ENCODE data around the gene ZBTB49. TPM values are rescaled to one million over a fixed set of nuclear protein-coding genes. Genes with fewer than 3 reads are reported as not detected.
"Not testable (repeated sequence)": the region's sequence is repeated elsewhere in the genome, so short reads cannot be mapped to it uniquely, and the experiment has no call there.

ZBTB49 gene
- total RNA-seq (2014; rRNA removed; shearing (Covaris generic)): 1.3 and 2.8 TPM in 2 replicates
- polyA plus RNA-seq (2014; cell fraction: nucleus; rRNA removed): 2.0 and 3.2 TPM in 2 replicates

- peak; percentile 69 for DNase-seq (ENCODE audit: extremely low read depth, low read depth)
Observed at GRCh38 chr4:4289941-4290850, at the start of gene ZBTB49, which contains the start of gene LYAR. TSS of gene ZBTB49 (plus strand) at chr4:4290251. CDS start at chr4:4299946, 9,695 bp downstream. TSS of gene LYAR (minus strand) at chr4:4290154. CDS start at chr4:4283742, 6,412 bp downstream.

- no peak for DNase-seq (ENCODE audit: extremely low read depth, low read depth)
Observed at GRCh38 chr4:4245172-4245571, 44.9 kb upstream of the ZBTB49 start.

GRCh38 chr4:4247696-4248028 is 42.4 kb upstream of the ZBTB49 start:
- no peak for DNase-seq (ENCODE audit: extremely low read depth, low read depth)

- peak; percentile 75 for DNase-seq (ENCODE audit: extremely low read depth, low read depth)
Observed at GRCh38 chr4:4248029-4248884, 41.8 kb upstream of the ZBTB49 start, which contains the start of gene TMEM128. TSS of gene TMEM128 (minus strand) at chr4:4248223. CDS start at chr4:4248202, 21 bp downstream.

- no peak for DNase-seq (ENCODE audit: extremely low read depth, low read depth)
Observed at GRCh38 chr4:4248885-4249203, 41.2 kb upstream of the ZBTB49 start.

- not testable (repeated sequence) for DNase-seq (ENCODE audit: extremely low read depth, low read depth)
Observed at GRCh38 chr4:4249342-4249741, 40.7 kb upstream of the ZBTB49 start.

GRCh38 chr4:4249866-4250265 is 40.2 kb upstream of the ZBTB49 start:
- DNase-seq (ENCODE audit: extremely low read depth, low read depth): no peak

- no peak for DNase-seq (ENCODE audit: extremely low read depth, low read depth)
Observed at GRCh38 chr4:4254199-4254598, 35.9 kb upstream of the ZBTB49 start.

GRCh38 chr4:4254666-4255065 is 35.4 kb upstream of the ZBTB49 start:
- no peak for DNase-seq (ENCODE audit: extremely low read depth, low read depth)

GRCh38 chr4:4256799-4257198 is 33.3 kb upstream of the ZBTB49 start:
- DNase-seq (ENCODE audit: extremely low read depth, low read depth): no peak

- not testable (repeated sequence) for DNase-seq (ENCODE audit: extremely low read depth, low read depth)
Observed at GRCh38 chr4:4257705-4258104, 32.3 kb upstream of the ZBTB49 start.

- DNase-seq (ENCODE audit: extremely low read depth, low read depth): no peak
Observed at GRCh38 chr4:4259484-4260100, 30.5 kb upstream of the ZBTB49 start.

GRCh38 chr4:4260185-4260751 is 29.8 kb upstream of the ZBTB49 start:
- no peak for DNase-seq (ENCODE audit: extremely low read depth, low read depth)

- no peak for DNase-seq (ENCODE audit: extremely low read depth, low read depth)
Observed at GRCh38 chr4:4267981-4268380, 22.1 kb upstream of the ZBTB49 start.

GRCh38 chr4:4268776-4269175 is 21.3 kb upstream of the ZBTB49 start:
- DNase-seq (ENCODE audit: extremely low read depth, low read depth): no peak

- no peak for DNase-seq (ENCODE audit: extremely low read depth, low read depth)
Observed at GRCh38 chr4:4269331-4269731, 20.7 kb upstream of the ZBTB49 start.

GRCh38 chr4:4269856-4270255 is 20.2 kb upstream of the ZBTB49 start:
- no peak for DNase-seq (ENCODE audit: extremely low read depth, low read depth)

GRCh38 chr4:4270529-4270928 is 19.5 kb upstream of the ZBTB49 start:
- no peak for DNase-seq (ENCODE audit: extremely low read depth, low read depth)

- no peak for DNase-seq (ENCODE audit: extremely low read depth, low read depth)
Observed at GRCh38 chr4:4271912-4272311, 18.1 kb upstream of the ZBTB49 start.

GRCh38 chr4:4274226-4274625 is 15.8 kb upstream of the ZBTB49 start:
- no peak for DNase-seq (ENCODE audit: extremely low read depth, low read depth)

- no peak for DNase-seq (ENCODE audit: extremely low read depth, low read depth)
Observed at GRCh38 chr4:4277531-4277930, 12.5 kb upstream of the ZBTB49 start.
